Measurements from ENCODE around the gene PLD2.
"Not testable (repeated sequence)": the region's sequence is repeated elsewhere in the genome, so short reads cannot be mapped to it uniquely, and the experiment has no call there.

PLD2 gene

DNA sequence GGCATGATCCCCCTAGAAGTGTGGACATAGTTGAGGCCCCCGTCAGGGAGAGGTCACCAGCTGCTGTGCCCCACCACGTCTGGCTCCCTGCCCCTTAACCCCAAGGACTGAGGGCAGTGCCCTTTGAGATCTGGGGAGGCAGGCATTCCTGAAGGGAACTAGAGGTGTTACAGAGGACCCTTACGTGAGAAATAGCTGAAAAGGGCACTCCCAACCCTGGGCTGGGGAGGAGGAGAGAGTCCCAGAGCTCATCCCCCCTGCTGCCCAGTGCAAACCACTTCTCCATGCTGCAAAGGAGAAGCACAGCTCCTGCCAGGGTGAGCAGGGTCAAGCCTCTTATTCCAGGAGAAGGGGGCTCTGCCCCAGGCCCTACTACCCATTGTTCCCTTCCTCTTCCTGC lies 15.9 kb downstream of the PLD2 start:
- Histone ChIP-seq H3K4me3 (ENCODE audit: low read length) (no peak overlapping the region), H3K36me3 (ENCODE audit: control insufficient read depth, low read depth, low read length) (peaks cover 10% of the 10 kb centered on the region), H3K9me3 (ENCODE audit: control insufficient read depth, low read depth, low read length) (no peaks in the 10 kb centered on the region), H3K27me3 (ENCODE audit: control insufficient read depth, insufficient read depth, low read length) (no peaks in the 10 kb centered on the region), H3K27ac (ENCODE audit: low read length) (no peak overlapping the region), H3K4me1 (ENCODE audit: control insufficient read depth, low read depth, low read length) (no peaks in the 10 kb centered on the region), H3K9ac (ENCODE audit: low read length) (no peak overlapping the region)

DNA sequence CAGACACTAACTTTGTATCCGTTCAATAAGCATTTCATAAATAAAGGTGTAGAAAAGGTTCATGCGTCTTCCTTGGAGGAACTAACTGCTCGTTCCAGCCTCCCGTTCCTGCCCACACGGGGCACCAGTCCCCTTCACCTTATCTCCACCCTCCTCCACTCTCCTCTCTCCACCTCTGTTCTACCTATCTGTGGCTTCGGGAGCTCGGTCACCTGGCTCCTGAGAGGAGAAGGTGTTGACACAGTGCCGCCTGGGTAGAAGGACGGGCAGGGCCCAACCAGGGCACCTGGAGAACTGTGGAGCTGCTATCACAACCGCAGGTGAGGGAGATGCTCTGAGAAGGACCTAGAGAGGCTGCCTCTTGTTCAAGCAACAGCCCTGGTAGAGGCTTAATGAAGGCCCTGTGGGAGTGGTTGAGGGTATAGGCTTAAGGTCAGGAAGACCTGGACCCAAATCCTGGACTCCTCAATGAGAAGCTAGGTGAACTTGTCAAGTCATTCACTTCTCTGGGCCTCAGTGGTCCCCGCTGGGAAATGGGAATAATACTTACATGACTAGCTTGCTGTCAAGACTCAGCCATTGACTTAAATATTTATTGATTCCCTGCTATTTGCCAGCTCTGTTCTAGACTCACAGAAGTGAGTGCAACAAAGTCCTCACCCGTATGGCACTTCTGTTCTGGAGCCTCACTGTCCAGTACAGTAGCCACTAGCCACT lies 16.6 kb downstream of the PLD2 start:
- Histone ChIP-seq H3K27ac (ENCODE audit: low read length) (no peak overlapping the region), H3K27me3 (ENCODE audit: control insufficient read depth, insufficient read depth, low read length) (no peaks in the 10 kb centered on the region), H3K4me1 (ENCODE audit: control insufficient read depth, low read depth, low read length) (no peaks in the 10 kb centered on the region)

DNA sequence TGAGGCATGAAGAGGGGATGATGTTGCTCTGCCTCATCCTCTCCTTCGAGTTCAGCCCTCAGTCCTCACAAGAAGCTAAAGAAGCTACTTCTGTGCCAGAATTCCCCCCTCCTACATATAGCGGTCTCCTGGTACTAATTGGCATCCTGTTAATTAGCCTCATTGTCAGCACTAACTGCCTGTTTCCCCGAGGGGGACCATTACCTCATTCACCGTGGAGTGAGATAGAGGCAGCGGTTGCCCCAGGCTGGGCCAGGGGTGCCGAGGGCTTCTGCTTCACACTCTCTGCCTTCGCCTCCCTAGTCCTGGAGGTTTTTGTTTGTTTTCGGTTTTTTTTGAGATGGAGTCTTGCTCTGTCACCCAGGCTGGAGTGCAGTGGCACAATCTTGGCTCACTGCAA lies 20.4 kb downstream of the PLD2 start:
- no peaks in the 10 kb centered on the region for H3K9me3 ChIP-seq (ENCODE audit: control insufficient read depth, low read depth, low read length)
- no peaks in the 10 kb centered on the region for H3K4me1 ChIP-seq (ENCODE audit: control insufficient read depth, low read depth, low read length)
- H3K4me3 ChIP-seq (ENCODE audit: low read length), result no peak overlapping the region
- no peaks in the 10 kb centered on the region for H3K27me3 ChIP-seq (ENCODE audit: control insufficient read depth, insufficient read depth, low read length)
- H3K27ac ChIP-seq (ENCODE audit: low read length), result no peak overlapping the region
- H3K36me3 ChIP-seq (ENCODE audit: control insufficient read depth, low read depth, low read length), result no peaks in the 10 kb centered on the region
- H3K9ac ChIP-seq (ENCODE audit: low read length), result no peak overlapping the region

More for the DNA sequence above, 16.6 kb downstream of the PLD2 start:
- H3K9ac ChIP-seq (ENCODE audit: low read length), result no peak overlapping the region
- H3K9me3 ChIP-seq (ENCODE audit: control insufficient read depth, low read depth, low read length), result no peaks in the 10 kb centered on the region
- peaks cover 9% of the 10 kb centered on the region for H3K36me3 ChIP-seq (ENCODE audit: control insufficient read depth, low read depth, low read length)
- H3K4me3 ChIP-seq (ENCODE audit: low read length), result no peak overlapping the region

DNA sequence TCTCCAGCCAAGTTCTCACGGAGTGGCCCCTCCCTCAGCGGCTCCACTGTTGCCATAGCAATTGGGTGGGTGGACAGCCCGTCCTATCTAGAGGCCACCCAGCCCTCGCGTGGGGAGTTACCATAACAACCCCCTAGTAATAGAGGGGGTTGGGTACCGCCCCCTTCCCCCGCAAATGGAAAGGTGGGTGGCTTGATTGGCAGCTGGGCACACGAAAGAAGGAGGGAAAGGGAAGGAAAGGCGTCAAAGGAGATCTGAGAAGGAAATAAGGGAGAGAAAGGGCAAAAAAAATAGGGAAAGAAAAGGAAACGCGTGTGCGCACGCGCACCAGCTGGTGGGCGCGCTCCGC lies 25.9 kb downstream of the PLD2 start:
- not testable (repeated sequence) for H3K4me1 ChIP-seq (ENCODE audit: control insufficient read depth, low read depth, low read length); H3K36me3 ChIP-seq (ENCODE audit: control insufficient read depth, low read depth, low read length); H3K9me3 ChIP-seq (ENCODE audit: control insufficient read depth, low read depth, low read length); H3K27me3 ChIP-seq (ENCODE audit: control insufficient read depth, insufficient read depth, low read length); H3K27ac ChIP-seq (ENCODE audit: low read length)
- Histone ChIP-seq H3K9ac (ENCODE audit: low read length) (peak overlapping the region; percentile 61), H3K4me3 (ENCODE audit: low read length) (peak overlapping the region; percentile 65)

DNA sequence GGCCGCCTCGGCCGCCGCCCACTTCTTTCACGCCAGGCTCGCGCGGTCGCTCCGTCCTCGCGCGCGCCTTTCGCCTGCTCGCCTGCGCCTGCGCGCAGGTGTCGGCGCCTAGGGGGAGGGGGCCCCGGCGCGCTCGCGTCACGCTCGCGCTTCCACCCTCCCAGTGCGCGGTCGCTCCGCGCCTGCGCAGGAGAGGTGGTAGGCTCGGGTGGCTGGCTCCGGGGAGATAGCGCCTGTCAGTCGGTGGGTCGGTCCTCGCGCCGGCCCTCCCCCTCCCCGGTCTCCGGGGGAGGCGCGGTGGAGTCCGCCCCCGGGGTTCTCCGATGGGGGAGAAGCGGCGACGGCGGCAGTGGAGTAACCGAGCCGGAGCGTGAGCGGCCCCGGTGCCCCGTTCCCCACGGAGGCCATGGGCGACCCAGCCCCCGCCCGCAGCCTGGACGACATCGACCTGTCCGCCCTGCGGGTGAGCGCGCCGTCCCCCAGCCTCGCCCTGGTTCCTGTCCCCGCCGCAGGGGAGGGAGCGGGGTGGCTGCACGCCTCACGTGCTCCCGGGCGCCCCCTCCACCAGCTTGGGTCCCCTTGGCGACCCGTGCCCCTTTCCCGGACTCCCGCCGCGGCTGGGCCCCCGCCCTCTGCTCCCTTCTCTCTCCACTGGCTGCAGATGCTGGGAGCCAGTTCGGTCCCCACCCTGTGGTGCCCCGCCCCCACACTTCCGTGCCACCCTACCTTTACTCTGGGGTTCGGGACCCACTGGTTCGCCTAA lies 26.4 kb downstream of the PLD2 start, which contains the start of gene MINK1:
Gene MINK1, plus strand, starts transcription at position 163 of the 763 bp plus-strand sequence. Its CDS starts 244 bp downstream, at position 407.
- no peaks in the 10 kb centered on the region for H3K27me3 ChIP-seq (ENCODE audit: control insufficient read depth, insufficient read depth, low read length)
- no peaks in the 10 kb centered on the region for H3K9me3 ChIP-seq (ENCODE audit: control insufficient read depth, low read depth, low read length)
- peak within 1 kb of the TSS; percentile 61 for H3K9ac ChIP-seq (ENCODE audit: low read length)
- H3K27ac ChIP-seq (ENCODE audit: low read length), result no peak within 1 kb of the TSS
- no peaks in the 10 kb centered on the region for H3K36me3 ChIP-seq (ENCODE audit: control insufficient read depth, low read depth, low read length)
- H3K4me1 ChIP-seq (ENCODE audit: control insufficient read depth, low read depth, low read length), result no peaks in the 10 kb centered on the region
- H3K4me3 ChIP-seq (ENCODE audit: low read length), result peak within 1 kb of the TSS; percentile 65

DNA sequence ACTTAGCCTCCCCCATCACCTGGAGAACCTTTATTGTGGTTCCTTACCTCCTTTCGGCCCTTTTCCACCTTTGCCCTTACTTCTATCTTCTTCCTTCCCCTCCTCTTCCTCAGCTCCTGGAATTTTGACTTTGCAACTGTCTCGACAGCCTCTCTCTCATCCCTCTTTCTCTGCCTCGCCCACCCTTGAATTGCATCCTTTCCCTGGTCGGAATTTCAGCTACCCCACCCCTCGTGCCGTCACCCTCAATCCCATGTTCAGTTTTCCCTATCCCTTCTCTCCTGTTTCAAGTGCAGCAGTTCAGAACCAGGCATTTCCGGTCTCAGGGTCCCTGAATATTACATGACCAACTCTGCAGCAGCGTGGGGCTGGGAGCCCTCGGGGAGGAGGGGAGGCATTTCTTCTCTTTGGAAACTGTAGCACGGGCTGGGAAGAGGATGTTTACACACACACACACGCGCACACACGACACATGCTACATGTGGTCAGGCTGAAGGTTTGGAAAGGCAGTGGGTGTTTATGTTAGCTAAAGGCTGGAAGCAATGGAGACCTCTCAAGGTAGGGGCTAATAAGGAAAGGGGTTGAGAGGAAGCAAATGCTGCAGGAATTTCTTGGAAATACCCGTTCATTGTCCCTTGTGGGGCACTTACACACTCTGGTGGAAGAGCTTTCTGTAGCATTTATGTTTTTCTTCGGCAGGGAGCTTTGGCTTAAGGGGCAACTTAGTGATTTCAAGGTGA lies 27.2 kb downstream of the PLD2 start:
- no peaks in the 10 kb centered on the region for H3K27me3 ChIP-seq (ENCODE audit: control insufficient read depth, insufficient read depth, low read length)
- H3K9ac ChIP-seq (ENCODE audit: low read length), result peak overlapping the region; percentile 61
- no peaks in the 10 kb centered on the region for H3K4me1 ChIP-seq (ENCODE audit: control insufficient read depth, low read depth, low read length)
- no peaks in the 10 kb centered on the region for H3K36me3 ChIP-seq (ENCODE audit: control insufficient read depth, low read depth, low read length)
- H3K9me3 ChIP-seq (ENCODE audit: control insufficient read depth, low read depth, low read length), result no peaks in the 10 kb centered on the region
- H3K27ac ChIP-seq (ENCODE audit: low read length), result no peak overlapping the region
- H3K4me3 ChIP-seq (ENCODE audit: low read length), result peak overlapping the region; percentile 65

DNA sequence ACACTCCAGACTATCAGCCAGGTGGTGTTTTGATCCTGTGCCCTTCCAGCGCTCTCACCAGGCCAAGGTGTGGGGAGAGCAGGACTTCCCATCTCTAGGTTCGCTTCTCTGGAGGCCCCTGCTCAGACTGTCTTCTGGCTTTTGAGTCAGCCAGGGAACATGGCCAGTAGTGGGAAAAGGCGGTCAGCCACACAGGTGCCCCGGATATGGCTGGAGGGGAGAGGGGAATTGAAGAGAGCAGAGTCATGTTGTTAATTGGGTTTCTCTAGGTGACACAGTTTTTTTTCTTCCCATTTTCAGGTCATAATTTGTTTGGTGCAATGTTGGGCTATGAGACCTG lies 27.7 kb downstream of the PLD2 start:
- peak overlapping the region; percentile 65 for H3K4me3 ChIP-seq (ENCODE audit: low read length)
- H3K9ac ChIP-seq (ENCODE audit: low read length), result peak overlapping the region; percentile 14
- H3K27ac ChIP-seq (ENCODE audit: low read length), result no peak overlapping the region
- no peaks in the 10 kb centered on the region for H3K36me3 ChIP-seq (ENCODE audit: control insufficient read depth, low read depth, low read length)
- no peaks in the 10 kb centered on the region for H3K9me3 ChIP-seq (ENCODE audit: control insufficient read depth, low read depth, low read length)
- no peaks in the 10 kb centered on the region for H3K4me1 ChIP-seq (ENCODE audit: control insufficient read depth, low read depth, low read length)
- H3K27me3 ChIP-seq (ENCODE audit: control insufficient read depth, insufficient read depth, low read length), result no peaks in the 10 kb centered on the region

DNA sequence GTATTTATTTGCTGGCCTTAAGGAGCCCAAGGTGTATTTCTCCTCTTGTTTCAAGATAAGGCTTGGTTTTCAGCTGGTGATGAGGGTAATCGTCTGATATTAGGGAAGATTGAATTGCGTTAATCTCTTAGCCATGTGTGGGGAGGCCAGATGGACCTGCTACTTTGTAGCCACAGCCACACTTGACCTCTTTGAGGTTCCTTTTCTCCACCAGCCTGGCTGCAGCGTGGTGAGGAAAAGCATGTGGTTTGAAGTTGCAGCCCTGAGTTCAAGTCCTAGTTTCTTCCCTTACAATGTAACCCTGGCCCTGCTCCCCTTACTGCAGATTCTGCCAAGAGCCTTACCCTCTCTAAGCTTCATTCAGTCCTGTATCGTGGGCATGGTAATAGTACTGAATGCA lies 29.3 kb downstream of the PLD2 start:
- no peaks in the 10 kb centered on the region for H3K36me3 ChIP-seq (ENCODE audit: control insufficient read depth, low read depth, low read length)
- no peak overlapping the region for H3K27ac ChIP-seq (ENCODE audit: low read length)
- H3K4me1 ChIP-seq (ENCODE audit: control insufficient read depth, low read depth, low read length), result no peaks in the 10 kb centered on the region
- no peak overlapping the region for H3K9ac ChIP-seq (ENCODE audit: low read length)
- H3K4me3 ChIP-seq (ENCODE audit: low read length), result no peak overlapping the region
- no peaks in the 10 kb centered on the region for H3K9me3 ChIP-seq (ENCODE audit: control insufficient read depth, low read depth, low read length)
- H3K27me3 ChIP-seq (ENCODE audit: control insufficient read depth, insufficient read depth, low read length), result no peaks in the 10 kb centered on the region

DNA sequence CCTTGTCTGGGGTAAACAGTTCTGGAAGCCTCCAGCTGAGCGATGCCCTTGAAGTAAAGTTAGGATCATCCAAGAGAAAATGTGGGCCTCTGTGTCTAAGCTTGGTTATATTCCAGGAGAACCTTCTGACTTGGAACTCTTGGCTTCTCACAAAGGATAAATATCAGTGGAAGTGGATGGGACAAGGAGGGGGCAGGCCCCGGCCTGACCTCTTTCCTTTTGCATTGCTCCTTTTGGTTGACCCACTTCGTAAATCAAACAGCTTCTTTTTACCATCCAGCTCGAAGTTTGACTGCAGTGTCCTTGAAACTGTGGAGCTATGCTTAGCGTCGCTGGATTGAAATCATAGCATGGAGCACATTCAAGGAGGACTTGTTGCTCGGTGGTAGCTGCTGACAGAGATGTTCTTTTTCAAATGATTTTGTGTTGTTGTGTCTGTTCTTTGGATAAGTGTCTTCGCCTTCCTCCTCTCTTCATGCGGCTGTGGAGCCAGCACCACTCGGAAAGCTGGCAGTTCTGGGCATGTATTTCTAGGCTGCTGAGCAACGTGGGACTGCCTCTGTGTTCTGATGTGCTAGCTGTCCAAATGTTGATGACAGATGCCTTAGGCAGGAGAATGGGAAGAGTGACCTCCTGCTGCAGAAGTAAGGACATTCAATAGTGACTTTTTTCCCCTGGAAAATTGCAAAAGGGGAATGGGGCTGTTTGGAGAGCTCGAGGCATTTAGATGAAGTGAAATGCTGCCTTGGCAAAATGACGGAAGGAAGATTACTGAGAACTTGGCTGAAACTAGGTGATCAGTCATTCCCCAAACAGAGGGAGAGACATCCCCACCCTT lies 30.7 kb downstream of the PLD2 start:
- H3K9me3 ChIP-seq (ENCODE audit: control insufficient read depth, low read depth, low read length), result no peaks in the 10 kb centered on the region
- no peaks in the 10 kb centered on the region for H3K36me3 ChIP-seq (ENCODE audit: control insufficient read depth, low read depth, low read length)
- no peak overlapping the region for H3K9ac ChIP-seq (ENCODE audit: low read length)
- H3K27ac ChIP-seq (ENCODE audit: low read length), result no peak overlapping the region
- H3K27me3 ChIP-seq (ENCODE audit: control insufficient read depth, insufficient read depth, low read length), result no peaks in the 10 kb centered on the region
- no peak overlapping the region for H3K4me3 ChIP-seq (ENCODE audit: low read length)
- H3K4me1 ChIP-seq (ENCODE audit: control insufficient read depth, low read depth, low read length), result no peaks in the 10 kb centered on the region

DNA sequence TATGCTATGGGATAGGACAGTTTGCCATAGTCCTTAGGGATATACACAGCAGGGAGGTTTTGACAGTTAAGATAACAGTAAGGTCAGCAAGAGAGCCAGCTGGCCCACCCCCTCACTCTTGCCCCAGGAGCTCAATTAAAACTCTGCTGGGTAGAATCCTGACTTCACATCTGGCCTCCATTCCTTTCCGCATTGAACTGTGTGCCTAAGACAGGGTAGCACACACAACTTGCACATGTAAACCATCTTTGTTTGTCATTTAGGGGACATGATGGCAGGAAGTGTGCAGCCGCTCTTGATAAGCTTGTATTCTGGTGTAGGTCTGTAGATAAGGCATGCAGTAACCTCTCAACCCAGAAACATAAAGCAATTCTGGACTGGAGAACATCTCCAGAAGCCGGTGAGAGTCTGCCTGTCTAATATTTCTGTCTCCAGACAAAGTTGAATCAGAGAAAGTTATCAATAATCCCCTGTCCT lies 31.4 kb downstream of the PLD2 start:
- no peak overlapping the region for H3K4me3 ChIP-seq (ENCODE audit: low read length)
- H3K27ac ChIP-seq (ENCODE audit: low read length), result no peak overlapping the region
- no peaks in the 10 kb centered on the region for H3K27me3 ChIP-seq (ENCODE audit: control insufficient read depth, insufficient read depth, low read length)
- H3K9ac ChIP-seq (ENCODE audit: low read length), result no peak overlapping the region
- no peaks in the 10 kb centered on the region for H3K4me1 ChIP-seq (ENCODE audit: control insufficient read depth, low read depth, low read length)
- no peaks in the 10 kb centered on the region for H3K36me3 ChIP-seq (ENCODE audit: control insufficient read depth, low read depth, low read length)
- H3K9me3 ChIP-seq (ENCODE audit: control insufficient read depth, low read depth, low read length), result no peaks in the 10 kb centered on the region

DNA sequence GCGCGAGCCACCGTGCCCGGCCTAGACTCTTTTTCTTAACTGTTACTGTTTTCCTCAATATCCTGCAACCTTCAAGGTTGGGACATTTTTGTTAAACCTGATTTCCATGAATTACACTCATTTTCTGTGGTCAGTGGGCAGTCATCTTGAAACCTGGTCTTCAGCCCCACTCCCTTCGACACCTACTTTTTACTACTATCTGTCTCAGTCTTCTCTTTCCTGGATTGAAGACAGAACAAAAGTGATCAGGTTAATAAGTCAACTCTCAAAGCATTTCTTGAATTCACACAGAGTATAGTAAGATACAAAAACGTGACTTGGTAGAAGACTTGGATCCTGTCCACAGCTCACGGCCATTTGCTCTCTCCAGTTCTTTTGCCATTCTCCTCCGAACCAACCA lies 32.3 kb downstream of the PLD2 start:
- no peaks in the 10 kb centered on the region for H3K9me3 ChIP-seq (ENCODE audit: control insufficient read depth, low read depth, low read length)
- no peak overlapping the region for H3K27ac ChIP-seq (ENCODE audit: low read length)
- H3K27me3 ChIP-seq (ENCODE audit: control insufficient read depth, insufficient read depth, low read length), result no peaks in the 10 kb centered on the region
- no peaks in the 10 kb centered on the region for H3K36me3 ChIP-seq (ENCODE audit: control insufficient read depth, low read depth, low read length)
- no peaks in the 10 kb centered on the region for H3K4me1 ChIP-seq (ENCODE audit: control insufficient read depth, low read depth, low read length)
- no peak overlapping the region for H3K4me3 ChIP-seq (ENCODE audit: low read length)
- H3K9ac ChIP-seq (ENCODE audit: low read length), result no peak overlapping the region

All from iPS-18a (cell line).